ENCODE results near the gene ANXA8.
"Not testable (repeated sequence)": the region's sequence is repeated elsewhere in the genome, so short reads cannot be mapped to it uniquely, and the experiment has no call there.

DNA sequence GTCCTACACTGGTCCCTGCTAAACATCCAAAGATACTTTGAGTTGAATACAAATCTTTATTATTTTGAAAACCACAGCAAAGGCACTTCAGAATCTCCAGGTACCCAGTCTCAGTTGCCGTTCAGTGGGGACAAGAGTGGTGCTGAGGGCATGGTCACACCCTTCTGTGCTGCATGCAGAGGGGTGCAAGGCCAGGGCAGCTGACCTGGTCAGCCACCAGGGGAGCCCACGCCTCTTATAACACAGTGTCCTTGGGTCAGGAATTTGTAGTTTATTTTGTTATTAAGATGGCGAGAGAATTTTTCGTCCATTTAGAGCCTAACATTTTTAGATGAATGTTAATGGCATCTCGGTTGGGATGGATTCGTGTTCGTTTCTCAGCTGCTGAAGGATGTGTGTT is 16.0 kb downstream of the ANXA8 start:
- not testable (repeated sequence) for TF ChIP-seq POLR2AphosphoS5 (IDR thresholded peaks at IDR 0.05)
- TF ChIP-seq, protein P1, sequence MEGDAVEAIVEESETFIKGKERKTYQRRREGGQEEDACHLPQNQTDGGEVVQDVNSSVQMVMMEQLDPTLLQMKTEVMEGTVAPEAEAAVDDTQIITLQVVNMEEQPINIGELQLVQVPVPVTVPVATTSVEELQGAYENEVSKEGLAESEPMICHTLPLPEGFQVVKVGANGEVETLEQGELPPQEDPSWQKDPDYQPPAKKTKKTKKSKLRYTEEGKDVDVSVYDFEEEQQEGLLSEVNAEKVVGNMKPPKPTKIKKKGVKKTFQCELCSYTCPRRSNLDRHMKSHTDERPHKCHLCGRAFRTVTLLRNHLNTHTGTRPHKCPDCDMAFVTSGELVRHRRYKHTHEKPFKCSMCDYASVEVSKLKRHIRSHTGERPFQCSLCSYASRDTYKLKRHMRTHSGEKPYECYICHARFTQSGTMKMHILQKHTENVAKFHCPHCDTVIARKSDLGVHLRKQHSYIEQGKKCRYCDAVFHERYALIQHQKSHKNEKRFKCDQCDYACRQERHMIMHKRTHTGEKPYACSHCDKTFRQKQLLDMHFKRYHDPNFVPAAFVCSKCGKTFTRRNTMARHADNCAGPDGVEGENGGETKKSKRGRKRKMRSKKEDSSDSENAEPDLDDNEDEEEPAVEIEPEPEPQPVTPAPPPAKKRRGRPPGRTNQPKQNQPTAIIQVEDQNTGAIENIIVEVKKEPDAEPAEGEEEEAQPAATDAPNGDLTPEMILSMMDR (IDR thresholded peaks at IDR 0.05): not testable (repeated sequence)
